Neural cell (in vitro differentiated cells): Measurements from ENCODE around the gene MPZL1.

Experiments used
- EP300 ChIP-seq: fragments of 450-650 bp; conservative IDR thresholded peaks from 2 replicates; pipeline ENCODE4 v1.6.1; 2014; ENCODE audit warnings: antibody characterized with exemption, mild to moderate bottlenecking, moderate library complexity; ENCODE audit not compliant: poor library complexity, severe bottlenecking
- EZH2 ChIP-seq: fragments of 200-600, 300-800 bp; shearing (Covaris generic), sonication (generic); IDR thresholded peaks from 2 replicates; pipeline ENCODE4 v1.6.1; 2014; ENCODE audit warnings: antibody characterized with exemption, low read length, borderline replicate concordance, mild to moderate bottlenecking; ENCODE audit not compliant: insufficient read depth, poor library complexity, severe bottlenecking
- MXI1 ChIP-seq: fragments of 450-650 bp; conservative IDR thresholded peaks from 2 replicates; pipeline ENCODE4 v1.6.1; 2014; ENCODE audit warnings: antibody characterized with exemption, mild to moderate bottlenecking; ENCODE audit not compliant: poor library complexity, severe bottlenecking
- POLR2AphosphoS5 ChIP-seq: IDR thresholded peaks from 2 replicates; pipeline ENCODE4 v1.6.1; 2012
- TAF1 ChIP-seq: IDR thresholded peaks from 2 replicates; pipeline ENCODE4 v1.6.1; 2012; ENCODE audit warnings: low read depth
- TF ChIP-seq, protein P1 (sequence below): fragments of 450-650 bp; IDR thresholded peaks from 2 replicates; pipeline ENCODE4 v1.5.1; 2014; ENCODE audit warnings: antibody characterized with exemption, mild to moderate bottlenecking, moderate library complexity; ENCODE audit not compliant: poor library complexity, severe bottlenecking

DNA sequence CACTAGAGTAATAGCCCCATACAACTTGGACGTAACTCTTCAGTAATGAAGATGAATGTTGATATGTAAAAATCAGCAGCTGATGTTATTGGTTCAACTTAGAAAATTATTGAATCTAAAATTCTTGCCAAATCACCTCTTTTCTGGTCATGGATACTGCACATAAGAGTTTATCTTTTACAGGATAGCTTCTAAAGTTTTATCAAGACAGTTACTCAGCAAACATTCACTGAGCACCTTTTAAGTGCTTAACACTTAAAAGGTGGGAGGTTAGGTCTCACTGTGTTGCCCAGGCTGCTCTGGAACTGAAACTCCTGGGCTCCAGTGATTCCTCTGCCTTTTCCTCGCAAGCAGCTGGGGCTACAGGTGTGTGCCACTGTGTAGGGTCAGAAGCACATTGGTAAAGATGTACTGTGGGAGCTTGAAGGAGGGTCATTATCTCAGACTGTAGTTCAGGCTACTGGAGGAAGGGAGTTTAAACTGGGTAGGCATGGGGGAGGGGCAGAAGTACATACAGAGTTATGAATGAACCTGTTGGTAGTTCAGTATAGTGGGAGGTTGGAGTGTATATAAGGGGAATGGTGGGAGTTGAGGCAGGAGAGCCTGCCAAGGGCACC is 2.0 kb downstream of the MPZL1 start:
- TF ChIP-seq, protein P1, sequence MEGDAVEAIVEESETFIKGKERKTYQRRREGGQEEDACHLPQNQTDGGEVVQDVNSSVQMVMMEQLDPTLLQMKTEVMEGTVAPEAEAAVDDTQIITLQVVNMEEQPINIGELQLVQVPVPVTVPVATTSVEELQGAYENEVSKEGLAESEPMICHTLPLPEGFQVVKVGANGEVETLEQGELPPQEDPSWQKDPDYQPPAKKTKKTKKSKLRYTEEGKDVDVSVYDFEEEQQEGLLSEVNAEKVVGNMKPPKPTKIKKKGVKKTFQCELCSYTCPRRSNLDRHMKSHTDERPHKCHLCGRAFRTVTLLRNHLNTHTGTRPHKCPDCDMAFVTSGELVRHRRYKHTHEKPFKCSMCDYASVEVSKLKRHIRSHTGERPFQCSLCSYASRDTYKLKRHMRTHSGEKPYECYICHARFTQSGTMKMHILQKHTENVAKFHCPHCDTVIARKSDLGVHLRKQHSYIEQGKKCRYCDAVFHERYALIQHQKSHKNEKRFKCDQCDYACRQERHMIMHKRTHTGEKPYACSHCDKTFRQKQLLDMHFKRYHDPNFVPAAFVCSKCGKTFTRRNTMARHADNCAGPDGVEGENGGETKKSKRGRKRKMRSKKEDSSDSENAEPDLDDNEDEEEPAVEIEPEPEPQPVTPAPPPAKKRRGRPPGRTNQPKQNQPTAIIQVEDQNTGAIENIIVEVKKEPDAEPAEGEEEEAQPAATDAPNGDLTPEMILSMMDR, result no peak
- no peak for TF ChIP-seq EP300
- TF ChIP-seq POLR2AphosphoS5, result no peak
- TF ChIP-seq TAF1, result no peak
- no peak for TF ChIP-seq MXI1
- no peak for TF ChIP-seq EZH2
